Lung (tissue), 12 donors: ENCODE data around the gene MAP2K1. TPM values are rescaled to one million over a fixed set of nuclear protein-coding genes. Genes with fewer than 3 reads are reported as not detected.
"Not testable (repeated sequence)": the region's sequence is repeated elsewhere in the genome, so short reads cannot be mapped to it uniquely, and the experiment has no call there.

Source experiments
- ATAC-seq: fragments of 200-7000 bp; cut with Tn5 transposase; one replicate; pipeline ENCODE4 v1.9.1; 2020; ENCODE audit warnings: moderate number of reproducible peaks; ENCODE audit not compliant: insufficient read depth, low FRiP score
- DNase-seq, 3 donors: peaks; one replicate each; pipeline ENCODE4 v3.0.0-alpha.2; 2013 to 2017
- H3K27ac ChIP-seq, 2 donors: one replicate each; pipeline ENCODE4 v1.5.1; 2013; ENCODE audit warnings: mild to moderate bottlenecking in 2 of 2, moderate library complexity in 2 of 2, control low read depth in 1 of 2, inconsistent platforms in 1 of 2, low read depth in 1 of 2, low read length in 1 of 2
- H3K27me3 ChIP-seq, 3 donors: one replicate each; pipeline ENCODE4 v1.5.1; 2013; ENCODE audit warnings: low read length in 2 of 3; ENCODE audit not compliant: control insufficient read depth in 3 of 3, insufficient read depth in 3 of 3
- H3K36me3 ChIP-seq, 4 donors: one replicate each; pipeline ENCODE4 v1.5.1; 2013; ENCODE audit warnings: low read length in 4 of 4, mild to moderate bottlenecking in 1 of 4, moderate library complexity in 1 of 4; ENCODE audit not compliant: control insufficient read depth in 4 of 4, insufficient read depth in 4 of 4
- H3K4me1 ChIP-seq, 5 donors: one replicate each; pipeline ENCODE4 v1.5.1; 2013; ENCODE audit warnings: low read length in 5 of 5, mild to moderate bottlenecking in 2 of 5, moderate library complexity in 1 of 5; ENCODE audit not compliant: control insufficient read depth in 5 of 5, insufficient read depth in 5 of 5
- H3K4me3 ChIP-seq: one replicate; pipeline ENCODE4 v1.5.1; 2013; ENCODE audit warnings: mild to moderate bottlenecking, control low read depth, moderate library complexity
- H3K9ac ChIP-seq, 2 donors: one replicate each; pipeline ENCODE4 v1.5.1; 2013; ENCODE audit warnings: low read length in 2 of 2, control low read depth in 1 of 2; ENCODE audit not compliant: insufficient read depth in 1 of 2
- H3K9me3 ChIP-seq, 4 donors: one replicate each; pipeline ENCODE4 v1.5.1; 2013; ENCODE audit warnings: low read length in 3 of 4, mild to moderate bottlenecking in 1 of 4, moderate library complexity in 1 of 4; ENCODE audit not compliant: control insufficient read depth in 4 of 4, insufficient read depth in 3 of 4
- CTCF ChIP-seq: IDR thresholded peaks from 2 replicates; pipeline ENCODE4 v1.5.1; 2012; ENCODE audit warnings: mild to moderate bottlenecking; ENCODE audit errors: control extremely low read depth, extremely low read depth
- WGBS, 2 donors: extraction: QIAGEN DNeasy Blood & Tissue Kit; methylation state at CpG; one replicate each; pipeline ENCODE4 v1.1.7; 2013; 5-methylcytosine and 5-hydroxymethylcytosine counted together
- polyA plus RNA-seq, 2 donors: library from polyadenylated mRNA; stranded (reverse); fragments of 200-250 nt; gene quantifications; one replicate each; pipeline ENCODE4 v1.2.1, GENCODE V29; 2013
- total RNA-seq, 2 donors: library from RNA; depleted of rRNA in 1 of 2; stranded (reverse); fragments of >200 nt in 1 of 2; gene quantifications; one replicate each; pipeline ENCODE4 v1.2.1, GENCODE V29; 2014 to 2021
- donor health status: control.
- donor health status: control.
- donor health status: Bipolar disorder and iron deficiency.
- donor health status: healthy.
- donor health status: DM: yes; HTN: yes; CAD: no.

MAP2K1 gene
- total and polyA plus RNA-seq, 4 donors, result 19.0 to 64.7 (median 42.7) TPM

- WGBS, 2 donors, result 88 to 91% methylated on average over 4 of the region's 4 CpGs
- H3K9ac ChIP-seq, DNase-seq, H3K4me3 ChIP-seq, H3K27ac ChIP-seq, H3K4me1 ChIP-seq, H3K27me3 ChIP-seq, ATAC-seq, H3K9me3 ChIP-seq, H3K36me3 ChIP-seq: not testable (repeated sequence)
These were observed 84.1 kb downstream of the MAP2K1 start for GRCh38 chr15:66470825-66471224.

- Histone ChIP-seq H3K9me3 (no peaks in the 10 kb centered on the region), H3K4me3 (no peak overlapping the region), H3K27ac (no peak overlapping the region), H3K9ac (no peak overlapping the region), H3K36me3 (no peaks in the 10 kb centered on the region), H3K27me3 (no peaks in the 10 kb centered on the region), H3K4me1 (peaks cover 0 to 10% (median 0%) of the 10 kb centered on the region in 5 donors)
- 41 to 63% methylated on average over 8 of the region's 8 CpGs for WGBS, 2 donors
- DNase-seq (peak; percentile 31 to 62 (median 51)), ATAC-seq (no peak)
- TF ChIP-seq CTCF, result no peak
These were observed 85.7 kb downstream of the MAP2K1 start for GRCh38 chr15:66472176-66472999.

- Histone ChIP-seq H3K4me1 (peaks cover 0 to 10% (median 0%) of the 10 kb centered on the region in 5 donors), H3K9me3 (no peaks in the 10 kb centered on the region), H3K27ac (no peak overlapping the region), H3K27me3 (no peaks in the 10 kb centered on the region), H3K36me3 (no peaks in the 10 kb centered on the region), H3K9ac (no peak overlapping the region), H3K4me3 (no peak overlapping the region)
- DNase-seq, result no peak
- ATAC-seq, result no peak
- no peak for TF ChIP-seq CTCF
- 87 to 92% methylated on average over 2 of the region's 2 CpGs for WGBS, 2 donors
These were observed 87.4 kb downstream of the MAP2K1 start for GRCh38 chr15:66474135-66474534.

- Histone ChIP-seq H3K27me3 (no peaks in the 10 kb centered on the region), H3K36me3 (no peaks in the 10 kb centered on the region), H3K9me3 (no peaks in the 10 kb centered on the region), H3K4me1 (peaks cover 0 to 10% (median 0%) of the 10 kb centered on the region in 5 donors), H3K9ac (no peak overlapping the region), H3K4me3 (no peak overlapping the region), H3K27ac (no peak overlapping the region)
- 99% methylated on average over 3 of the region's 3 CpGs for WGBS, 2 donors
- DNase-seq (no peak), ATAC-seq (no peak)
- no peak for TF ChIP-seq CTCF
These were observed 88.3 kb downstream of the MAP2K1 start for GRCh38 chr15:66474963-66475362.
